HG03571 (cell line): ENCODE data around the gene MUC12.
"Not testable (repeated sequence)": the region's sequence is repeated elsewhere in the genome, so short reads cannot be mapped to it uniquely, and the experiment has no call there.

Experiments used
- ATAC-seq: cut with Tn5 transposase; IDR thresholded peaks from one replicate; pipeline ENCODE4 v1.9.1; 2021; ENCODE audit not compliant: unreplicated experiment

MUC12 gene

DNA sequence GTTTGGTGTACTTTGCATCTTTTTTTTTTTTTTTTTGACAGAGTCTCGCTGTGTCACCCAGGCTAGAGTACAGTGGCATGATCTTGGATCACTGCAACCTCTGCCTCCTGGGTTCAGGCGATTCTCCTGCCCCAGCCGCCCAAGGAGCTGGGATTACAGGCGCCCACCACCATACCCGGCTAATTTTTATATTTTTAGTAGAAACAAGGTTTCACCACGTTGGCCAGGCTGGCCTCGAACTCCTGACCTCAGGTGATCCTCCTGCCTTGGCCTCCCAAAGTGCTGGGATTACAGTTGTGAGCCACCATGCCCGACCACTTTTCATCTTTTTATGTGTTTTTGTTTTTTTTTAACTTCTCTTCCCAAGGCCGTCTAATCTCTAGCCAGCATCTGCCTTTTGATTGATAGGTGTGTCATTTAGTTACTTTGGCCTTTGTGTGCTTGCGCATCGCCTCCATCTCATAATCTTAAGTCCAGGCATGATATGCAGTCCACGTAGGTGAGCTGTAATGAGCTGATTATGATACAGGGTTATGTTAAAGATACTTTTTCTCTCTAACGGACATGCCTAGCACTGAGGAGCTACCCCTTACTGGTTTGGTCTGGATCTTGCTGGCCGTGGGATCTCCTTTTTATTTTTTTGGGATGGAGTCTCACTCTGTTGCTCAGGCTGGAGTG is 15.0 kb downstream of the MUC12 start:
- not testable (repeated sequence) for ATAC-seq

DNA sequence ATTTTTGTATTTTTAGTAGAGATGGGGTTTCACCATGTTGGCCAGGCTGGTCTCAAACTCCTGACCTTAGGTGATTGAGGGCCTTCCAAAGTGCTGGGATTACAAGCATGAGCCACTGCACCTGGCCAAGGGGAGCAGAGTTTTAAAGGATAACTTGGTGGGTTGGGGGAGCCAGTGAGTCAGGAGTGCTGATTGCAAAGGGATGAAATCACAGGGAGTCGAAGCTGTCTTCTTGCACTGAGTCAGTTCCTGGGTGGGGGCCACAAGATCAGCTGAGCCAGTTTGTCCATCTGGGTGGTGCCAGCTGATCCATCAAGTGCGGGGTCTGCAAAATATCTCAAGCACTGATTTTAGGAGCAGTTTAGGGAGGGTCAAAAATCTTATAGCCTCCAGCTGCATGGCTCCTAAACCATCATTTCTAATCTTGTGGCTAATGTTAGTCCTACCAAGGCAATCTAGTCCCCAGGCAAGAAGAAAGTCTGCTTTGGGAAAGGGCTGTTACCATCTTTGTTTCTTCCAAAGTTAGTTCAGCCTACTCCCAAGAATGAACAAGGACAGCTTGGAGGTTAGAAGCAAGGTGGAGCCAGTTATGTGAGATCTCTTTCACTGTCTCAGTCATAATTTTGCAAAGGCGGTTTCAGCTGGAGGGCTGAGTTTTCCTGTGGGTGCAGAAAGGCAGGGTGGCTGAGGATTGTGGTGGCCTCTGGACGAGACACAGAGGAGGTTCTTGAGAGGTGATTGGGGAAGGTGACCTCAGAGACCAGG is 15.8 kb downstream of the MUC12 start:
- ATAC-seq, result not testable (repeated sequence)

DNA sequence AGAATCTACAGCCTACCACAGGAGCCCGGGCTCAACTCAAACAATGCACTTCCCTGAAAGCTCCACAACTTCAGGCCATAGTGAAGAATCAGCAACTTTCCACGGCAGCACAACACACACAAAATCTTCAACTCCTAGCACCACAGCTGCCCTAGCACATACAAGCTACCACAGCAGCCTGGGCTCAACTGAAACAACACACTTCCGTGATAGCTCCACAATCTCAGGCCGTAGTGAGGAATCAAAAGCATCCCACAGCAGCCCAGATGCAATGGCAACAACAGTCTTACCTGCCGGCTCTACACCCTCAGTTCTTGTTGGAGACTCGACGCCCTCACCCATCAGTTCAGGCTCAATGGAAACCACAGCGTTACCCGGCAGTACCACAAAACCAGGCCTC is 22.3 kb downstream of the MUC12 start:
- no peak for ATAC-seq

DNA sequence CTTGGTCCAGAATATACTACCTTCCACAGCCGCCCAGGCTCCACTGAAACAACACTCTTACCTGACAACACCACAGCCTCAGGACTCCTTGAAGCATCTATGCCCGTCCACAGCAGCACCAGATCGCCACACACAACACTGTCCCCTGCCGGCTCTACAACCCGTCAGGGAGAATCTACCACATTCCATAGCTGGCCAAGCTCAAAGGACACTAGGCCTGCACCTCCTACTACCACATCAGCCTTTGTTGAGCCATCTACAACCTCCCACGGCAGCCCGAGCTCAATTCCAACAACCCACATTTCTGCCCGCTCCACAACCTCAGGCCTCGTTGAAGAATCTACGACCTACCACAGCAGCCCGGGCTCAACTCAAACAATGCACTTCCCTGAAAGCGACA is 22.9 kb downstream of the MUC12 start:
- not testable (repeated sequence) for ATAC-seq

DNA sequence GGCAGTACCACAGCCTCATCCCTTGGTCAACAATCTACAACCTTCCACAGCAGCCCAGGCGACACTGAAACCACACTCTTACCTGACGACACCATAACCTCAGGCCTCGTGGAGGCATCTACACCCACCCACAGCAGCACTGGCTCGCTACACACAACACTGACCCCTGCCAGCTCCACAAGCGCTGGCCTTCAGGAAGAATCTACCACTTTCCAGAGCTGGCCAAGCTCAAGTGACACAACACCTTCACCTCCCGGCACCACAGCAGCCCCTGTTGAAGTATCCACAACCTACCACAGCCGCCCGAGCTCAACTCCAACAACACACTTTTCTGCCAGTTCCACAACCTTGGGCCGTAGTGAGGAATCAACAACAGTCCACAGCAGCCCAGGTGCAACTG is 25.3 kb downstream of the MUC12 start:
- ATAC-seq, result not testable (repeated sequence)

DNA sequence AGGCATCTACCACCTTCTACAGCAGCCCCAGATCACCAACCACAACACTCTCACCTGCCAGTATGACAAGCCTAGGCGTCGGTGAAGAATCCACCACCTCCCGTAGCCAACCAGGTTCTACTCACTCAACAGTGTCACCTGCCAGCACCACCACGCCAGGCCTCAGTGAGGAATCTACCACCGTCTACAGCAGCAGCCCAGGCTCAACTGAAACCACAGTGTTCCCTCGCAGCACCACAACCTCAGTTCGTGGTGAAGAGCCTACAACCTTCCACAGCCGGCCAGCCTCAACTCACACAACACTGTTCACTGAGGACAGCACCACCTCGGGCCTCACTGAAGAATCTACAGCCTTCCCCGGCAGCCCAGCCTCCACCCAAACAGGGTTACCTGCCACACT is 29.2 kb downstream of the MUC12 start:
- not testable (repeated sequence) for ATAC-seq

DNA sequence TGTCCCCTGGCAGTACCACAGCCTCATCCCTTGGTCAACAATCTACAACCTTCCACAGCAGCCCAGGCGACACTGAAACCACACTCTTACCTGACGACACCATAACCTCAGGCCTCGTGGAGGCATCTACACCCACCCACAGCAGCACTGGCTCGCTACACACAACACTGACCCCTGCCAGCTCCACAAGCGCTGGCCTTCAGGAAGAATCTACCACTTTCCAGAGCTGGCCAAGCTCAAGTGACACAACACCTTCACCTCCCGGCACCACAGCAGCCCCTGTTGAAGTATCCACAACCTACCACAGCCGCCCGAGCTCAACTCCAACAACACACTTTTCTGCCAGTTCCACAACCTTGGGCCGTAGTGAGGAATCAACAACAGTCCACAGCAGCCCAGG is 30.0 kb downstream of the MUC12 start:
- not testable (repeated sequence) for ATAC-seq

DNA sequence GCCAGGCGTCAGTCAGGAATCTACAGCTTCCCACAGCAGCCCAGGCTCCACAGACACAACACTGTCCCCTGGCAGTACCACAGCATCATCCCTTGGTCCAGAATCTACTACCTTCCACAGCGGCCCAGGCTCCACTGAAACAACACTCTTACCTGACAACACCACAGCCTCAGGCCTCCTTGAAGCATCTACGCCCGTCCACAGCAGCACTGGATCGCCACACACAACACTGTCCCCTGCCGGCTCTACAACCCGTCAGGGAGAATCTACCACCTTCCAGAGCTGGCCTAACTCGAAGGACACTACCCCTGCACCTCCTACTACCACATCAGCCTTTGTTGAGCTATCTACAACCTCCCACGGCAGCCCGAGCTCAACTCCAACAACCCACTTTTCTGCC is 30.7 kb downstream of the MUC12 start:
- ATAC-seq, result not testable (repeated sequence)

DNA sequence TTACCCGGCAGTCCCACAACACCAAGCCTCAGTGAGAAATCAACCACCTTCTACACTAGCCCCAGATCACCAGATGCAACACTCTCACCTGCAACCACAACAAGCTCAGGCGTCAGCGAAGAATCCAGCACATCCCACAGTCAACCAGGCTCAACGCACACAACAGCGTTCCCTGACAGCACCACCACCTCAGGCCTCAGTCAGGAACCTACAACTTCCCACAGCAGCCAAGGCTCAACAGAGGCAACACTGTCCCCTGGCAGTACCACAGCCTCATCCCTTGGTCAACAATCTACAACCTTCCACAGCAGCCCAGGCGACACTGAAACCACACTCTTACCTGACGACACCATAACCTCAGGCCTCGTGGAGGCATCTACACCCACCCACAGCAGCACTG is 33.0 kb downstream of the MUC12 start:
- not testable (repeated sequence) for ATAC-seq

DNA sequence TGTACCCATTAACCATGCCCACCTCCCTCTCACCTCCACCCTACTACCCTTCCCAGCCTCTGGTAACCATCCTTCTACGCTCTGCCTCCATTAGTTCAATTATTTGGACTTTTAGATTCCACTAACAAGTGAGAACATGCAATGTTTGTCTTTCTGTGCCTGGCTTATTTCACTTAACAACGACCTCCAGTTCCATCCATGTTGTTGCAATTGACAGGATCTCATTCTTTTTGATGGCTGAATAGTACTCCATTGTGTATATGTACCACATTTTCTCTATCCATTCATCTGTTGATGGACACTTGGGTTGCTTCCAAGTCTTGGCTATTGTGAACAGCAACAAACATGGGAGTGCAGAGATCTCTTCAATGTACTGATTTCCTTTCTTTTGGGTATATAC is 38.0 kb downstream of the MUC12 start:
- not testable (repeated sequence) for ATAC-seq

DNA sequence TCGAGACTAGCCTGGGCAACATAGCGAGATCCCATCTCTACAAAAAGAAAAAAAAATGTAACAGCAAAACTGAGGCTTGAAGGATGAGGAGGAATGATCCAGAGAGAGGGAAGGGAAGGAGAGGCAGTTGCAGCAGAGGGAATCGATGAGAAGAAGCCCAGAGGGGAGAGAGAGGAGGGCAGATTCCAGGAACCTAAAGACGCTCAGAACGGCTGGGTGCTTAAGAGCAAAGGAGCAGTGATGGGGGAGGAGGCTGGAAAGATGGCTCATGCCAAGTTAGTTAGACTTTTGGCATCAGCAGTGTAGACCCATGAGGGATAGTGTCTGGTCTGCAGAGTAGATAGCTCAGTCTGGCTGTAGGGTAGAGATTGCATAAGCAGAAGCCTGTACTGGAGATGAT is 40.3 kb downstream of the MUC12 start:
- ATAC-seq, result no peak

DNA sequence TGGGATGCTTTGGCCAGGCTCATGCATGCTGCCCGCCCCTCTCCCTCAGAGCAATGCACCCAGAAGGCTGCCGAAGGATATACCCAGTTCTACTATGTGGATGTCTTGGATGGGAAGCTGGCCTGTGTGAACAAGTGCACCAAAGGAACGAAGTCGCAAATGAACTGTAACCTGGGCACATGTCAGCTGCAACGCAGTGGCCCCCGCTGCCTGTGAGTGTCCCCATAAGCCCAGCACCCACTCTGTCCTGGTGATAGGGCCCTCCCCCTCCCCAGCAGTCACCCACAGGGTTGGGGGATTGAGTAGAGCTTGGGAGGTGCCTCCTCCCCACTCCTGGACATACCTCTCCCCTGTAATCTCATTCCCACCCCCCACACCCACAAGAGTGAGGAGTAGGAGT is 43.6 kb downstream of the MUC12 start:
- ATAC-seq, result no peak

DNA sequence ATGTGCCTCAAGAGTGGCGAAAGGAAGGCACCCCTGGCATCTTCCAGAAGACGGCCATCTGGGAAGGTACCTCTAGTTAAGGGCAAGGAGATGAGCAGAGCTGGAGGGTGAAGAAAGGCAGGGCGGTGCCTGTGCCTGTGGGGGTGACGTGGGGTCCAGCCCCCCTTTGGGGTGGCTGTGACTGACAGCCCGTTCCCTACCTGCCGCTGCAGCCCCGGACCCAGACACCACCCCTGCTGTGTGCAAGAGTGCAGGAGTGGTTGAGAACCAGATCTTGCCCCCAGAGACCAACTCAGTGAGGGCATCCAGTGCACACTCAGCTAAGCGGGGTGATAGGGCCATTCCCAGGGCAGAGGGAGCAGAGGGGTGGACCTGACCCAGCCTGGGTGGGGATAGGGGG is 46.3 kb downstream of the MUC12 start:
- no peak for ATAC-seq

DNA sequence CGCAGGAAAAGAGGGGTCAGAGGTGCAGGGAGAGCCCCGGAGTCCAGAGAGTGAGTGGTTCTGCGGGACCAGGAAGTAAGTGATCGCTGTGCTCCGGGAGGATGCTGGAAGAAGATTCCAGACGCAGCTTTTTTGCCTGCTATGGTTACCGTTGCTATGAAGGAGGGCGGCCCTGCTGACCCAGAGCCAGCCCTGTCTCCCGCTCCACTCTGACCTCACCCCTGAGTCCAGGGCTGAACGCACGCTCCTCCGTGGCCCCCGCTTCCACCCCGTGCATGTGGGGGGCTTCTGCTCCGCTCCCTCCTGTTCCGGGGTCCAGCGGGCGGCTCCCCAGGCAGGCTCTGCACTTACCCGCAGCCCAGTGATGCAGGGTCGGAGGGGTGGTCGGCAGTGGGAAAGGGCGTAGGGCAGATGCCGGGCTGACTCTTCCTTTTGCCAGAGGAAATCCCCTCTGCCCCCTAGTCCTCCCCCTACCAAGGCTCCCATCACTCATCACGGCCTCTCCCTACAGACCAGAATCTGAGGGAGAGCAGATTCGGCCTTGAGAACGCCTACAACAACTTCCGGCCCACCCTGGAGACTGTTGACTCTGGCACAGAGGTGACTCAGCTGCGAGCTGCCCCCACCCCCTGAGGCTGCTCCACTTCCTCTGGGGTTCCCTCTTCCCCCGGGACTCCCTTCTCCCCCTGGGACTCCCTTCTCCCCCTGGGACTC is 47.9 kb downstream of the MUC12 start:
- ATAC-seq, result peak; percentile 56

DNA sequence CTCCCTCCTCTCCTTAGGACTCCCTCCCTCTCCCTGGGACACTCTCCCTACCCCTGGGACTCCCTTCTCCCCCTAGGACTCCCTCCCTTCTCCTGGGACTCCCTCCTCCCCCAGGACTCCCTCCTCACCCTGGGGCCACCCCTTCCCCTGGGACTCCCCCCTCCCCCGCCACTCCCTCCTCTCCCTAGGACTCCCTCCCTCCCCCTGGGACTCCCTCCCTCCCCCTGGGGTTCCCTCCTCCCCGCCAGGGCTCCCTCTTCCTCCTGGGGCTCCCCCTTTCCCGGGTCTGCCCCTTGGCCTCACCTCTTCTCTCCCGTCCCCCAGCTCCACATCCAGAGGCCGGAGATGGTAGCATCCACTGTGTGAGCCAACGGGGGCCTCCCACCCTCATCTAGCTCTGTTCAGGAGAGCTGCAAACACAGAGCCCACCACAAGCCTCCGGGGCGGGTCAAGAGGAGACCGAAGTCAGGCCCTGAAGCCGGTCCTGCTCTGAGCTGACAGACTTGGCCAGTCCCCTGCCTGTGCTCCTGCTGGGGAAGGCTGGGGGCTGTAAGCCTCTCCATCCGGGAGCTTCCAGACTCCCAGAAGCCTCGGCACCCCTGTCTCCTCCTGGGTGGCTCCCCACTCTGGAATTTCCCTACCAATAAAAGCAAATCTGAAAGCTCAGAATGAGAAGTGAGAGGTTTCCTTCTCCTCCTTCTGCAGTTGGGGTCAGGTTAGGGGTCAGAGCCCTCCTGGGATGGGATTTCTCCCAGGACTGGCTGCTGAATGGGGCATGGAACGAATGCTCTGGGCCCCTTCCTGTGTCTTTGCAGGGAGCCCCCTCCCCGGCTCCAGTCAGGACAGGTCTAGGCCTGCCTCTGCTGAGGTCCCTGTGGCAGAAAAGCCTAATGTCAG is 49.2 kb downstream of the MUC12 start:
- ATAC-seq, result no peak

DNA sequence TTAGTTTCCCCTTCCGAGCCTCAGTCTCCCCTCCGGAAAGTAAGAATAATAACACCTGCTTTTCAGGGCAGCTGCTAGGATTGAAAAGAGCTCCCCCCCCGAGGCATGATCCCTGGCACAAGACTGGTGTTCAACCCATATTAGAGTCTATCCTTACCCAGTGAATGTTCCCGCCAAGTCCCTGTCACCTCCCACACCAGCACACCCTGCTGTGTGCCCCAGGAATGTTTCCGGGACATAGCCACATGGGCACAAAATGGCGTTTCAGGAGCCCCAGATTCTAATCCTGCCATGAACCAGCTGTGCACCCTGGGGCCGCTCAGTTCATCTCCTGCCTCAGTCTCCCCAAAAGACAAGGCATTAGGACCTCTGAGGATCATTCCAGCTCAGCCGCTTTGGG is 51.1 kb downstream of the MUC12 start:
- no peak for ATAC-seq

DNA sequence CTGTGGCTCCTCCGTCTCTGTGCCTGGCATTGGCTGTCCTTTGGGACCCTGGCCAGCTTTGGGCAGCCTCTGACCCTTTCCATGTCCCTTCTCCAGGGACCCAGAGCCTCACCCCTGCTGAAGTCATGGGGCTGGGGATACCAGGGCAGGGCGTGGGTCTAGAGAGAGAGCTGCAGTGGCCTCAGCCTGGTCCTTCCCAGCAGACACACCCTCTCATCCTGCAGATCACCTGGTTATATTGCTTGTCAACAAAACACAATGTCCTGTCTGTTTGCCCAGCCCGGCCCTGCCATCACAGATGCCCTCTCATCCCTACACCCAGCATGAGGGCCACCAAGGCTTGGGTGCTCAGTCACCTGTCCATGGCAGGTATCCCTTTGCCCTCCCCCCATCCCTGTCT is 52.3 kb downstream of the MUC12 start:
- ATAC-seq, result no peak

DNA sequence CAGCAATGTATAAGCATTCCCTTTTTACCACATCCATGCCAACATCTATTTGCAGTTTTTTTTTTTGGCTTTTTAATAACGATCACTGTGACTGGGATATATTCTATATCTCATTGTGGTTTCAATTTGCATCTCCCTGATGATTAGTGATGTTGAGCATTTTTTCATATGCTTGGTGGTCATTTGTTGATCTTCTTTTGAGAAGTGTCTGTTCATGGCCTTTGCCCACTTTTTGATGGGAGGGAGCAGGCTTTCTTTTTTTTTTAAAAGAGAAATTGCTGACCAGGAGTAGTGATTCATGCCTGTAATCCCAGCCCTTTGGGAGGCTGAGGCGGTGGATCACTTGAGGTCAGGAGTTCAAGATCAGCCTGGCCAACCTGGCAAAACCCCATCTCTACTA is 54.5 kb downstream of the MUC12 start:
- no peak for ATAC-seq

DNA sequence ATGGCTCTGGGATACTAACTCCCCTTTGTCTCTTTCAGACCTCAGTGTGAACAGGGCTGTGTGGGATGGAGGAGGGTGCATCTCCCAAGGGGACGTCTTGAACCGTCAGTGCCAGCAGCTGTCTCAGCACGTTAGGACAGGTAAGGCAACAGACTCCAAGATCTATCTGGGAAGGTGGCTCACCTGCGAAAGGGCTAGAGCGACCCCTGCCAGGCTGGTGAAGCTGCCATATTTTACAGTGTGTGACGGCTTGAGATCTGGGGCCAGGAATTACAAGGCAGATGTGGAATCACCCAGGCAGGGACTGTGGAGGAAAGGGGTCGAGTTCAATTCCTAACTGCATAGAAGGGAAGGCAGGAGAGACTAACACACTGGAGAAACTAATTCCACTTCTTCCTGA is 61.7 kb downstream of the MUC12 start:
- ATAC-seq, result no peak

DNA sequence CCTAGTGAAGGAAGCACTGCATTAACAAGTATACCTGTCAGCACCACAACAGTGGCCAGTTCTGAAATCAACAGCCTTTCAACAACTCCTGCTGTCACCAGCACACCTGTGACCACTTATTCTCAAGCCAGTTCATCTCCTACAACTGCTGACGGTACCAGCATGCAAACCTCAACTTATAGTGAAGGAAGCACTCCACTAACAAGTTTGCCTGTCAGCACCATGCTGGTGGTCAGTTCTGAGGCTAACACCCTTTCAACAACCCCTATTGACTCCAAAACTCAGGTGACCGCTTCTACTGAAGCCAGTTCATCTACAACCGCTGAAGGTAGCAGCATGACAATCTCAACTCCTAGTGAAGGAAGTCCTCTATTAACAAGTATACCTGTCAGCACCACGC is 66.6 kb downstream of the MUC12 start:
- no peak for ATAC-seq

DNA sequence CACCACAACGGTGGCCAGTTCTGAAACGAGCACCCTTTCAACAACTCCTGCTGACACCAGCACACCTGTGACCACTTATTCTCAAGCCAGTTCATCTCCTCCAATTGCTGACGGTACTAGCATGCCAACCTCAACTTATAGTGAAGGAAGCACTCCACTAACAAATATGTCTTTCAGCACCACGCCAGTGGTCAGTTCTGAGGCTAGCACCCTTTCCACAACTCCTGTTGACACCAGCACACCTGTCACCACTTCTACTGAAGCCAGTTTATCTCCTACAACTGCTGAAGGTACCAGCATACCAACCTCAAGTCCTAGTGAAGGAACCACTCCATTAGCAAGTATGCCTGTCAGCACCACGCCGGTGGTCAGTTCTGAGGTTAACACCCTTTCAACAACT is 71.9 kb downstream of the MUC12 start:
- not testable (repeated sequence) for ATAC-seq
